Amniotic stem cell (primary cell): ENCODE results near the gene TMEM183A.

Experiments used
- DNase-seq: peaks from one replicate; lab custom pipeline; 2025; lab: John Stamatoyannopoulos, UW

TMEM183A gene

GRCh38 chr1:203069030-203069747, 62.0 kb downstream of the TMEM183A start:
- DNase-seq: no peak

GRCh38 chr1:203072002-203072602, 64.9 kb downstream of the TMEM183A start:
- DNase-seq: no peak

- no peak for DNase-seq
These were observed 65.7 kb downstream of the TMEM183A start for GRCh38 chr1:203072911-203073310.

GRCh38 chr1:203073469-203073868, 66.3 kb downstream of the TMEM183A start:
- no peak for DNase-seq
